MM.1S (cell line): ENCODE data around the gene DLL3.

Source experiments
- EZH2phosphoT487 ChIP-seq: fragments of 300-600 bp; sonication (generic); IDR thresholded peaks from 2 replicates; pipeline ENCODE4 v1.6.1; 2018; ENCODE audit warnings: antibody characterized with exemption, low read length
- TF ChIP-seq, protein P1 (sequence below): fragments of 300-600 bp; sonication (generic); IDR thresholded peaks from 2 replicates; pipeline ENCODE4 v1.5.1; 2016; ENCODE audit warnings: antibody characterized with exemption, low read length, mixed read lengths

DNA sequence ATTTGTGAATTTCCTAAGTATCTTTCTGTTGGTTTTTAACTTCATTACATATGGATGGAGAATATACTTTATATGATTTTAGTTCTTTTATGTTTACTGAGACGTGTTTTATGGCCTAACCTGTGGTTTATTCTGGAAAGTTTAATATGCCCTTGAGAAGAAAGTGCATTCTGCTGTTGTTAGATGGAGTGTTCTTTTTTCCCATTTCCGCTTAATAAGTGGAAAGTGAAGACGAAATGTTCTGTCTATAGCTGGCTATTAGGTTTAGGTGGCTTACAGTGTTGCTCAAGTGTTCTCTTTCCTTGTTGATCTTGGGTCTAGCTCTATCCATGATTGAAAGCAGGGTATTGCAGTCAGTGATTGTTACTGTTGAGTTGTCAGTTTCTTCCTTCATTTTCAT lies 35.3 kb upstream of the DLL3 start:
- TF ChIP-seq, protein P1, sequence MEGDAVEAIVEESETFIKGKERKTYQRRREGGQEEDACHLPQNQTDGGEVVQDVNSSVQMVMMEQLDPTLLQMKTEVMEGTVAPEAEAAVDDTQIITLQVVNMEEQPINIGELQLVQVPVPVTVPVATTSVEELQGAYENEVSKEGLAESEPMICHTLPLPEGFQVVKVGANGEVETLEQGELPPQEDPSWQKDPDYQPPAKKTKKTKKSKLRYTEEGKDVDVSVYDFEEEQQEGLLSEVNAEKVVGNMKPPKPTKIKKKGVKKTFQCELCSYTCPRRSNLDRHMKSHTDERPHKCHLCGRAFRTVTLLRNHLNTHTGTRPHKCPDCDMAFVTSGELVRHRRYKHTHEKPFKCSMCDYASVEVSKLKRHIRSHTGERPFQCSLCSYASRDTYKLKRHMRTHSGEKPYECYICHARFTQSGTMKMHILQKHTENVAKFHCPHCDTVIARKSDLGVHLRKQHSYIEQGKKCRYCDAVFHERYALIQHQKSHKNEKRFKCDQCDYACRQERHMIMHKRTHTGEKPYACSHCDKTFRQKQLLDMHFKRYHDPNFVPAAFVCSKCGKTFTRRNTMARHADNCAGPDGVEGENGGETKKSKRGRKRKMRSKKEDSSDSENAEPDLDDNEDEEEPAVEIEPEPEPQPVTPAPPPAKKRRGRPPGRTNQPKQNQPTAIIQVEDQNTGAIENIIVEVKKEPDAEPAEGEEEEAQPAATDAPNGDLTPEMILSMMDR, result no peak
- no peak for TF ChIP-seq EZH2phosphoT487
